ENCODE results near the gene SPSB3. TPM values are rescaled to one million over a fixed set of nuclear protein-coding genes. Genes with fewer than 3 reads are reported as not detected.

SPSB3 gene
- total and polyA plus RNA-seq, 9 of the 15 experiments (the other 6 are each of a cell fraction or from before 2014, with no cell fraction given) = 0.39 to 37.4 (median 7.1) TPM

DNA sequence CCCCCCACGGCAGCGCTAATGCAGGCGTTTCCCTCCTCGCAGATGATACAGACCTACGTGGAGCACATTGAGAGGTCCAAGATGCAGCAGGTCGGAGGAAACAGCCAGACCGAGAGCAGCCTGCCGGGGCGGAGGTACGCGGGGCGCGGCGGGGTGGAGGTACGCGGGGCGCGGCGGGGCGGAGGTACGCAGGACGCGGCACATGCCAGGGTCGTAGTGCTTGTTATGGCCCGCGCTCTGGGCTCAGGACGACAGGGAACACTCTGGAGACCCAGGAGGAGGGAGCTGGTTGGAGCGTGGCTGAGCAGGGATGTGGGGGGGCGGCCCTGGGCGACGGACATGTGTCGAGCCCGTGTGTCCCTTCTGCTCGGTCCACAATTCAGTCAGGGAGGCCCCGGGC, 52.9 kb downstream of the SPSB3 start:
- intact Hi-C loops (cut with micrococcal nuclease) (no loop called here), in situ Hi-C loops (cut with MboI) (no loop called here)
- POLR2A ChIA-PET = no interaction called here
- Histone ChIP-seq H3K36me3 (ENCODE audit: control insufficient read depth, insufficient read depth, low read length) (peaks cover 67% of the 10 kb centered on the region; the same call in 2 of the 3 replicates), H3K9me1 (ENCODE audit: control insufficient read depth, insufficient read depth, low read length) (no peaks in the 10 kb centered on the region), H4K20me1 (replicated peaks; ENCODE audit: control insufficient read depth, insufficient read depth, low read length) (no peaks in the 10 kb centered on the region), H3K9me3 (replicated peaks; ENCODE audit: control insufficient read depth, insufficient read depth, low read depth, low read length) (peaks cover 2% of the 10 kb centered on the region; the same call in 1 of the 2 replicates), H3K4me1 (replicated peaks in 1 of 2; ENCODE audit: control insufficient read depth in 2 of 2, insufficient read depth in 2 of 2, low read length in 2 of 2) (peaks cover 0 to 17% of the 10 kb centered on the region in 2 experiments; a peak in 2 of 5 replicates), H3K27ac (ENCODE audit: extremely low read depth, low read depth, low read length) (no peak overlapping the region), H3K4me2 (ENCODE audit: insufficient read depth, low read length) (no peak overlapping the region), H3K9ac (ENCODE audit: insufficient read depth in 1 of 2, low read depth in 2 of 2, low read length in 2 of 2) (no peak overlapping the region), H3K27me3 (ENCODE audit: control insufficient read depth in 2 of 2, insufficient read depth in 2 of 2, low read length in 2 of 2) (no peaks in the 10 kb centered on the region), H3K79me2 (ENCODE audit: control insufficient read depth, insufficient read depth, low read length) (peaks cover 3% of the 10 kb centered on the region), H2AFZ (ENCODE audit: low read depth, low read length) (no peak overlapping the region), H3K4me3 (no peak overlapping the region)
- TF ChIP-seq BRCA1 (IDR thresholded peaks at IDR 0.05) (no peak), BRCA1 (CRISPR knock-in tag; IDR thresholded peaks at IDR 0.05) (no peak), ZFP1 (CRISPR knock-in tag; IDR thresholded peaks at IDR 0.05) (no peak), NR4A1 (CRISPR knock-in tag; IDR thresholded peaks at IDR 0.05) (no peak), NR4A1 (tag; IDR thresholded peaks at IDR 0.05) (no peak), ZNF121 (CRISPR knock-in tag; conservative IDR thresholded peaks at IDR 0.05) (no peak)
- ATAC-seq (no peak), FAIRE-seq (no peak), DNase-seq (ENCODE audit: extremely low read depth in 1 of 4, low spot score in 3 of 4) (no peak)
- no TSS peak for BruUV-seq (replicated peaks)
- CTCF ChIA-PET (ENCODE audit: low intra/inter-chr PET ratio) = no interaction called here
- 80% methylated on average over 2 of the region's 35 CpGs for WGBS (ENCODE audit: insufficient coverage, low coverage, missing lambda C conversion rate)

DNA sequence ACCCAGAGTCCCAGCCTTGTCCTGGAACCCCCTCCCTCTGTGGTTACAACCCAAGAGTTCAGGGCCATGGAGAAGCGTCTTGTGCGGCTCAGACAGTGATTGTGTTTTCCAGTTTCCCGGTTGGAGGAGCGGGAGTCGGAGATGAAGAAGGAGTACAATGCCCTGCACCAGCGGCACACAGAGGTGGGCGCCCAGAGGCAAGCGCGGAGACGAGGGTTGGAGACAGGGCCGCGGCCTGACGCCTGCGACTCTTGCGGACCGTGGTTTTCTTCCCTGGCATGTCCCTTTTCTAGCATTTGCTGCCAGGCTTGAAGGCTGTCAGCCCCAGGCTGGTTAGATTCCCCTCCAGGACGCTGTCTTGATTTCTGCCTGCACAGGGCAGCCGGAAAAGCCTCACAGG, 53.3 kb downstream of the SPSB3 start:
- no peaks in the 10 kb centered on the region; the same call in 1 of the 2 replicates for H4K20me1 ChIP-seq (replicated peaks; ENCODE audit: control insufficient read depth, insufficient read depth, low read length)
- ChIA-PET CTCF (ENCODE audit: low intra/inter-chr PET ratio) (no interaction called here), POLR2A (no interaction called here)
- peaks cover 65% of the 10 kb centered on the region; the same call in 2 of the 3 replicates for H3K36me3 ChIP-seq (ENCODE audit: control insufficient read depth, insufficient read depth, low read length)
- H2AFZ ChIP-seq (ENCODE audit: low read depth, low read length) = no peak overlapping the region
- H3K4me3 ChIP-seq = no peak overlapping the region
- no peaks in the 10 kb centered on the region for H3K9me3 ChIP-seq (replicated peaks; ENCODE audit: control insufficient read depth, insufficient read depth, low read depth, low read length)
- peaks cover 0 to 17% of the 10 kb centered on the region in 2 experiments; a peak in 2 of 5 replicates for H3K4me1 ChIP-seq (replicated peaks in 1 of 2; ENCODE audit: control insufficient read depth in 2 of 2, insufficient read depth in 2 of 2, low read length in 2 of 2)
- DNase-seq (ENCODE audit: extremely low read depth in 1 of 4, low spot score in 3 of 4) = no peak
- in situ Hi-C loops (cut with MboI) = no loop called here
- no peaks in the 10 kb centered on the region for H3K27me3 ChIP-seq (ENCODE audit: control insufficient read depth in 2 of 2, insufficient read depth in 2 of 2, low read length in 2 of 2)
- H3K79me2 ChIP-seq (ENCODE audit: control insufficient read depth, insufficient read depth, low read length) = peaks cover 7% of the 10 kb centered on the region
- no peak overlapping the region for H3K4me2 ChIP-seq (ENCODE audit: insufficient read depth, low read length)
- intact Hi-C loops (cut with micrococcal nuclease) = no loop called here
- no peak overlapping the region for H3K9ac ChIP-seq (ENCODE audit: insufficient read depth in 1 of 2, low read depth in 2 of 2, low read length in 2 of 2)
- no peak overlapping the region for H3K27ac ChIP-seq (ENCODE audit: extremely low read depth, low read depth, low read length)
- TF ChIP-seq MYC (IDR thresholded peaks at IDR 0.05; ENCODE audit: low read depth, low read length) = no peak
- TF ChIP-seq MYC (CRISPR knock-in tag; IDR thresholded peaks at IDR 0.05; ENCODE audit: borderline replicate concordance, low read depth) = no peak
- no peak for TF ChIP-seq NCOA6 (IDR thresholded peaks at IDR 0.05)
- no peak for TF ChIP-seq ZNF644 (tag; IDR thresholded peaks at IDR 0.05; ENCODE audit: low read depth)
- TF ChIP-seq ZNF668 (CRISPR knock-in tag; IDR thresholded peaks at IDR 0.05) = no peak
- TF ChIP-seq ARNT (IDR thresholded peaks at IDR 0.05) = no peak
- WGBS (ENCODE audit: insufficient coverage, low coverage, missing lambda C conversion rate) = 95% methylated on average over 8 of the region's 18 CpGs
- no TSS peak for BruUV-seq (replicated peaks)
- no peaks in the 10 kb centered on the region for H3K9me1 ChIP-seq (ENCODE audit: control insufficient read depth, insufficient read depth, low read length)
- FAIRE-seq = no peak
- ATAC-seq = no peak

Data from K562 (cell line).